GM23338 (cell line): ENCODE data around the gene PTCHD4. TPM values are rescaled to one million over a fixed set of nuclear protein-coding genes. Genes with fewer than 3 reads are reported as not detected.

Source experiments
- CREB1 ChIP-seq: fragments of 250-450 bp; sonication (Bioruptor Pico); IDR thresholded peaks from 2 replicates; pipeline ENCODE4 v1.5.0; 2020; ENCODE audit warnings: low read depth, mild to moderate bottlenecking, moderate library complexity
- CTCF ChIP-seq, 2 experiments: fragments of 200-600 bp in 1 of 2; sonication (generic) in 1 of 2; conservative IDR thresholded peaks; 2 replicates each; pipeline versions ENCODE4 v1.5.1 to v1.6.1; 2016 to 2017; ENCODE audit warnings: antibody characterized with exemption in 2 of 2, low read depth in 2 of 2, mild to moderate bottlenecking in 2 of 2, moderate library complexity in 1 of 2
- EZH2phosphoT487 ChIP-seq: fragments of 200-600 bp; sonication (generic); IDR thresholded peaks from one replicate; pipeline ENCODE4 v1.8.1; 2018; ENCODE audit warnings: antibody characterized with exemption; ENCODE audit not compliant: unreplicated experiment
- JUNB ChIP-seq: IDR thresholded peaks from one replicate; pipeline ENCODE4 v1.6.1; 2016; ENCODE audit warnings: antibody characterized with exemption; ENCODE audit not compliant: unreplicated experiment
- STAT1 ChIP-seq: IDR thresholded peaks from one replicate; pipeline ENCODE4 v1.6.1; 2016; ENCODE audit warnings: antibody characterized with exemption; ENCODE audit not compliant: unreplicated experiment
- ZNF331 ChIP-seq: fragments of 250-450 bp; sonication (Bioruptor Pico); IDR thresholded peaks from 2 replicates; pipeline ENCODE4 v1.5.0; 2020; ENCODE audit warnings: low read depth, mild to moderate bottlenecking, moderate library complexity
- ZNF462 ChIP-seq: fragments of 250-450 bp; sonication (Bioruptor Pico); IDR thresholded peaks from 2 replicates; pipeline ENCODE4 v1.5.0; 2020; ENCODE audit warnings: mild to moderate bottlenecking, moderate library complexity
- polyA plus RNA-seq: library from polyadenylated mRNA; unstranded; fragments of >200 nt; fragmentation: Nextera tagmentation; extraction: Ambion mirVana; gene quantifications from 2 replicates; pipeline ENCODE4 v1.2.1, GENCODE V29; 2016
- total RNA-seq: library from RNA; depleted of rRNA; stranded (reverse); fragments of >200 nt; shearing (Covaris generic); gene quantifications from 2 replicates; pipeline ENCODE4 v1.2.3, GENCODE V29; 2014

The PTCHD4 gene
- total and polyA plus RNA-seq, 2 experiments from 2014 or later: 0.66 to 0.78 TPM

GRCh38 chr6:48135323-48136084 is 24.5 kb upstream of the PTCHD4 start (continued):
- TF ChIP-seq ZNF462 (CRISPR knock-in tag) (no peak), EZH2phosphoT487 (no peak), CREB1 (CRISPR knock-in tag) (no peak), STAT1 (no peak), JUNB (no peak), CTCF (conservative IDR thresholded peaks at IDR 0.05; ENCODE audit: low read depth in 2 of 2) (no peak), ZNF331 (CRISPR knock-in tag) (no peak)
